Fibroblast of mammary gland (primary cell): Measurements from ENCODE around the gene RELN.
"Not testable (repeated sequence)": the region's sequence is repeated elsewhere in the genome, so short reads cannot be mapped to it uniquely, and the experiment has no call there.

Source experiments
- DNase-seq: peaks from one replicate; pipeline ENCODE4 v3.0.0-alpha.2; 2010; ENCODE audit warnings: low read depth
- H3K4me3 ChIP-seq: 2 replicates; pipeline ENCODE4 v1.5.1; 2011; ENCODE audit warnings: low read depth, mild to moderate bottlenecking, low read length, moderate library complexity; ENCODE audit not compliant: control insufficient read depth
- CTCF ChIP-seq: conservative IDR thresholded peaks from 2 replicates; pipeline ENCODE4 v1.5.1; 2011; ENCODE audit warnings: low read depth, low read length, inconsistent platforms; ENCODE audit not compliant: control insufficient read depth, insufficient read depth

The RELN gene

GRCh38 chr7:103793614-103794013 is 195.8 kb downstream of the RELN start:
- no peak for DNase-seq
- TF ChIP-seq CTCF: no peak
- no peak overlapping the region for H3K4me3 ChIP-seq

DNA sequence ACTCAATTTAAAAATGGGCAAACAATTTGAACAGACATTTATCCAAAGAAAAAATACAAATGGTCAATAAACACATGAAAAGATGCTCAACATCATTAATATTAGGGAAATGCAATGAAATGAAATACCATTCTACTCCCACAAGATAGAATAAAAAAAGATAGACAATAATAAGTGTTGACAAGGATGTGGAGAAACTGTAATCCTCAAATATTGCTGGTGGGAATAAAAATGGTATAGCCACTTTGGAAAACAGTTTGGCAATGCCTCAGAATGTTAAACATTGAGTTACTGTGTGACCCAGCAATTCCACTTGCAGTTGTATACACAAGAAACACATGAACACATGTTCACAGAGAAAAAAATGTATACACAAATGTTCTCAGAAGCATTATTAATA is 197.6 kb downstream of the RELN start:
- H3K4me3 ChIP-seq: no peak overlapping the region
- TF ChIP-seq CTCF: no peak
- DNase-seq: no peak

DNA sequence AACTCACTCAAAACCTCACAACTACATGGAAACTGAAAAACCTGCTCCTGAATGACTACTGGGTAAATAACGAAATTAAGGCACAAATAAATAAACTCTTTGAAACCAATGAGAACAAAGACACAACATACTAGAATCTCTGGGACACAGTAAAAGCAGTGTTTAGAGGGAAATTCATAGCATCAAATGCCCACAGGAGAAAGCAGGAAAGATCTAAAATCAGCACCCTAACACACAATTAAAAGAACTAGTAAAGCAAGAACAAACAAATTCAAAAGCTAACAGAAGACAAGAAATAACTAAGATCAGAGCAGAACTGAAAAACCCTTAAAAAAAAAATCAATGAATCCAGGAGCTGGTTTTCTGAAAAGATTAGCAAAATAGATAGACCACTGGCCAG is 202.4 kb downstream of the RELN start:
- not testable (repeated sequence) for H3K4me3 ChIP-seq, DNase-seq

GRCh38 chr7:103784646-103785286 is 204.7 kb downstream of the RELN start:
- TF ChIP-seq CTCF: no peak
- H3K4me3 ChIP-seq: no peak overlapping the region
- no peak for DNase-seq

- TF ChIP-seq CTCF: no peak
- DNase-seq: no peak
Observed at GRCh38 chr7:103781409-103781808, 208.0 kb downstream of the RELN start.

DNA sequence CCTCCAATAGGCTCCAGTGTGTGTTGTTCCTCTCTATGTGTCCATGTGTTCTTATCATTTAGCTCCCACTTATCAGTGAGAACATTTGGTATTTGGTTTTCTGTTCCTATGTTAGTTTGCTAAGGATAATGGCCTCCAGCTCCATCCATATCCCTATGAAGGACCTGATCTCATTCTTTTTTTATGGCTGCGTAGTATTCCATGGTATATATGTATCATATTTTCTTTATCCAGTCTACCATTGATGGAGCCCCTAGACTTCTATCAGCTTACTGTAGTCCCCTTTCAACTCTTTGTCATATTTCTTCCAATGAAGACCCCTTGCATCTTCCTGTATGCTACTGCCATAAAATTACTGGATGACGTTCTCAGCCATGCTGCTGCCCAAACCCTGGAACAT is 208.9 kb downstream of the RELN start:
- not testable (repeated sequence) for H3K4me3 ChIP-seq

More at GRCh38 chr7:103781409-103781808, 208.0 kb downstream of the RELN start:
- no peak overlapping the region for H3K4me3 ChIP-seq

DNA sequence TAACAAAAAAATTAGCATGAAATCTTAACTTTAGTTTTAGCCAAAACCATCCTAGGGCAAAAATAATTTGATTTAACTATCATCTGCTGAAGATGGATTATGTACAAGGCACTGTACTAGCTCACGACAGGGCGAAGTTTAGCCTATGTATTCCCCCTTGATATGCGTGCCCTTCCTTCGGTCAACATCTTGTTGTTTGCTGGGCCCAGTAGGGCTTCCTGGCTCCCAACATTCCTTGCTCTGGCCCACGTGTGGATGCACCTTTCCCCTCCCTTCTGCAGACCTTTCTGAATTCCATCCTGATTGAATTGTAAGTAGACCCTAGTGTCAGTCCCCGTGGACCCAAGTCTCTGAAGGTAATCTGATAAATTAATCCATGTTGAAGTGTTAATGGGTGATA is 212.0 kb downstream of the RELN start:
- no peak for TF ChIP-seq CTCF
- DNase-seq: no peak
- no peak overlapping the region for H3K4me3 ChIP-seq

More for the DNA sequence above, 208.9 kb downstream of the RELN start:
- DNase-seq: not testable (repeated sequence)

GRCh38 chr7:103773726-103774125 is 215.7 kb downstream of the RELN start:
- DNase-seq: no peak
- H3K4me3 ChIP-seq: no peak overlapping the region
- no peak for TF ChIP-seq CTCF
